ENCODE measurements around the gene FBXW8. TPM values are rescaled to one million over a fixed set of nuclear protein-coding genes. Genes with fewer than 3 reads are reported as not detected.

FBXW8 gene
- total RNA-seq, 4 donors from 2014 or later, result 4.7 to 28.9 (median 9.2) TPM

GRCh38 chr12:116898669-116899068 is 12.1 kb upstream of the FBXW8 start:
- TF ChIP-seq CTCF (IDR thresholded peaks at IDR 0.05) (no peak), POLR2A (IDR thresholded peaks at IDR 0.05) (no peak)
- Histone ChIP-seq H3K27ac (no peak overlapping the region), H3K4me3 (no peak overlapping the region), H3K4me1 (no peaks in the 10 kb centered on the region), H3K9me3 (no peaks in the 10 kb centered on the region), H3K27me3 (no peaks in the 10 kb centered on the region), H3K36me3 (no peaks in the 10 kb centered on the region)
- no peak for DNase-seq

- TF ChIP-seq CTCF (IDR thresholded peaks at IDR 0.05), result no peak
- no peak for TF ChIP-seq POLR2A (IDR thresholded peaks at IDR 0.05)
- Histone ChIP-seq H3K4me1 (no peaks in the 10 kb centered on the region), H3K36me3 (no peaks in the 10 kb centered on the region), H3K9me3 (no peaks in the 10 kb centered on the region), H3K27me3 (no peaks in the 10 kb centered on the region), H3K4me3 (no peak overlapping the region), H3K27ac (no peak overlapping the region)
- no peak for DNase-seq
Measured at GRCh38 chr12:116901612-116902011, 9.1 kb upstream of the FBXW8 start.

- H3K4me1 ChIP-seq, result no peaks in the 10 kb centered on the region
- no peak for TF ChIP-seq POLR2A (IDR thresholded peaks at IDR 0.05)
- TF ChIP-seq CTCF (IDR thresholded peaks at IDR 0.05), result no peak
- DNase-seq, result no peak
- H3K4me3 ChIP-seq, result no peak overlapping the region
- no peak overlapping the region for H3K27ac ChIP-seq
- H3K9me3 ChIP-seq, result no peaks in the 10 kb centered on the region
- H3K36me3 ChIP-seq, result no peaks in the 10 kb centered on the region
- H3K27me3 ChIP-seq, result no peaks in the 10 kb centered on the region
Measured at GRCh38 chr12:116903818-116904217, 6.9 kb upstream of the FBXW8 start.

- no peaks in the 10 kb centered on the region for H3K4me1 ChIP-seq
- no peaks in the 10 kb centered on the region for H3K9me3 ChIP-seq
- H3K4me3 ChIP-seq, result no peak overlapping the region
- no peak overlapping the region for H3K27ac ChIP-seq
- DNase-seq, result no peak
- no peaks in the 10 kb centered on the region for H3K36me3 ChIP-seq
- no peaks in the 10 kb centered on the region for H3K27me3 ChIP-seq
- TF ChIP-seq POLR2A (IDR thresholded peaks at IDR 0.05) (no peak), CTCF (IDR thresholded peaks at IDR 0.05) (no peak)
Measured at GRCh38 chr12:116906285-116906684, 4.5 kb upstream of the FBXW8 start.

- no peaks in the 10 kb centered on the region for H3K36me3 ChIP-seq
- H3K27ac ChIP-seq, result no peak overlapping the region
- TF ChIP-seq CTCF (IDR thresholded peaks at IDR 0.05) (no peak), POLR2A (IDR thresholded peaks at IDR 0.05) (no peak)
- DNase-seq, result no peak
- no peaks in the 10 kb centered on the region for H3K27me3 ChIP-seq
- H3K4me1 ChIP-seq, result peaks cover 0 to 10% (median 0%) of the 10 kb centered on the region in 4 donors
- H3K4me3 ChIP-seq, result peak overlapping the region; percentile 83 to 99 (median 95)
- no peaks in the 10 kb centered on the region for H3K9me3 ChIP-seq
Measured at GRCh38 chr12:116910280-116910644, 488 bp upstream of the FBXW8 start.

GRCh38 chr12:116915326-116915725 is 4.6 kb downstream of the FBXW8 start:
- H3K9me3 ChIP-seq, result no peaks in the 10 kb centered on the region
- no peak overlapping the region for H3K4me3 ChIP-seq
- DNase-seq, result no peak
- H3K27me3 ChIP-seq, result no peaks in the 10 kb centered on the region
- no peak overlapping the region for H3K27ac ChIP-seq
- TF ChIP-seq POLR2A (IDR thresholded peaks at IDR 0.05) (no peak), CTCF (IDR thresholded peaks at IDR 0.05) (no peak)
- H3K4me1 ChIP-seq, result peaks cover 0 to 17% (median 3%) of the 10 kb centered on the region in 4 donors
- H3K36me3 ChIP-seq, result no peaks in the 10 kb centered on the region
